ENCODE measurements around the gene SOS2.

The SOS2 gene

GRCh38 chr14:50231475-50232275 lies at the start of gene SOS2:
Gene SOS2, minus strand, starts transcription at chr14:50231578. Its CDS starts 295 bp downstream, at chr14:50231283.
- DNase-seq: peak; percentile 85

GRCh38 chr14:50272498-50272897 lies 41.1 kb upstream of the SOS2 start:
- DNase-seq: no peak

GRCh38 chr14:50270932-50271331 lies 39.6 kb upstream of the SOS2 start:
- no peak for DNase-seq

- DNase-seq: no peak
These were observed 33.7 kb upstream of the SOS2 start for GRCh38 chr14:50265029-50265428.

- DNase-seq: no peak
These were observed 31.9 kb upstream of the SOS2 start for GRCh38 chr14:50263321-50263720.

- DNase-seq: no peak
These were observed 31.5 kb upstream of the SOS2 start for GRCh38 chr14:50262865-50263264.

- peak; percentile 6 for DNase-seq
These were observed 29.1 kb upstream of the SOS2 start for GRCh38 chr14:50260511-50260910.

- DNase-seq: no peak
These were observed 28.7 kb upstream of the SOS2 start for GRCh38 chr14:50260072-50260471.

GRCh38 chr14:50257732-50258131 lies 26.4 kb upstream of the SOS2 start:
- DNase-seq: no peak

GRCh38 chr14:50254248-50254647 lies 22.9 kb upstream of the SOS2 start:
- no peak for DNase-seq

- DNase-seq: no peak
These were observed 17.9 kb upstream of the SOS2 start for GRCh38 chr14:50249136-50249775.

GRCh38 chr14:50247245-50247644 lies 15.9 kb upstream of the SOS2 start:
- no peak for DNase-seq

- no peak for DNase-seq
These were observed 11.4 kb upstream of the SOS2 start for GRCh38 chr14:50242566-50243310.

- DNase-seq: no peak
These were observed 10.7 kb upstream of the SOS2 start for GRCh38 chr14:50242096-50242495.

GRCh38 chr14:50237427-50237826 lies 6.0 kb upstream of the SOS2 start:
- no peak for DNase-seq

- no peak for DNase-seq
These were observed 2.5 kb upstream of the SOS2 start for GRCh38 chr14:50233951-50234250.

GRCh38 chr14:50233166-50233950 lies 2.0 kb upstream of the SOS2 start:
- DNase-seq: peak; percentile 46

GRCh38 chr14:50232276-50232642 lies 881 bp upstream of the SOS2 start:
- DNase-seq: no peak

- peak; percentile 50 for DNase-seq
These were observed 490 bp downstream of the SOS2 start for GRCh38 chr14:50230701-50231474.

GRCh38 chr14:50230401-50230700 lies 1.0 kb downstream of the SOS2 start:
- no peak for DNase-seq

GRCh38 chr14:50229681-50230080 lies 1.7 kb downstream of the SOS2 start:
- no peak for DNase-seq

GRCh38 chr14:50228313-50228712 lies 3.1 kb downstream of the SOS2 start:
- DNase-seq: no peak

- DNase-seq: no peak
These were observed 5.4 kb downstream of the SOS2 start for GRCh38 chr14:50225974-50226297.

Measured in stimulated activated CD4-positive, alpha-beta T cell treated with anti-CD3 and anti-CD28 coated beads, Interleukin-15, amount 100 ng/mL, for 24 hours (primary cell).